GM23338 (cell line): ENCODE data around the gene LNPEP. TPM values are rescaled to one million over a fixed set of nuclear protein-coding genes. Genes with fewer than 3 reads are reported as not detected.

ENCODE experiments used
- ATAC-seq: fragments of 200-7000 bp; cut with Tn5 transposase; 3 replicates; pipeline ENCODE4 v1.9.1; 2020
- DNase-seq: peaks from one replicate; pipeline ENCODE4 v3.0.0-alpha.2; 2015; ENCODE audit warnings: low spot score
- H2AFZ ChIP-seq: fragments of 200-600 bp; sonication (generic); 2 replicates; pipeline ENCODE4 v1.8.0; 2016; ENCODE audit warnings: antibody characterized with exemption, mild to moderate bottlenecking, moderate library complexity
- H3F3A ChIP-seq: fragments of 200-600 bp; sonication (generic); replicated peaks from 2 replicates; pipeline ENCODE4 v1.8.0; 2017; ENCODE audit warnings: antibody characterized with exemption, mixed run types, low read depth
- H3K27ac ChIP-seq: fragments of 200-600 bp; sonication (generic); 2 replicates; pipeline ENCODE4 v1.6.1; 2016; ENCODE audit warnings: low read depth
- H3K27me3 ChIP-seq: fragments of 200-600 bp; sonication (generic); 2 replicates; pipeline ENCODE4 v1.8.0; 2016; ENCODE audit warnings: mild to moderate bottlenecking, mixed run types, moderate library complexity; ENCODE audit not compliant: insufficient read depth
- H3K36me3 ChIP-seq: fragments of 200-600 bp; sonication (generic); 2 replicates; pipeline ENCODE4 v1.8.0; 2016; ENCODE audit warnings: mild to moderate bottlenecking; ENCODE audit not compliant: insufficient read depth
- H3K4me1 ChIP-seq: fragments of 200-600 bp; sonication (generic); 2 replicates; pipeline ENCODE4 v1.8.0; 2016; ENCODE audit warnings: mild to moderate bottlenecking, moderate library complexity; ENCODE audit not compliant: insufficient read depth
- H3K4me2 ChIP-seq: fragments of 200-600 bp; sonication (generic); 2 replicates; pipeline ENCODE4 v1.7.1; 2017; ENCODE audit warnings: mixed run types
- H3K4me3 ChIP-seq: fragments of 200-600 bp; sonication (generic); 2 replicates; pipeline ENCODE4 v1.6.1; 2016; ENCODE audit warnings: mixed run types
- H3K79me2 ChIP-seq: fragments of 200-600 bp; sonication (generic); replicated peaks from 2 replicates; pipeline ENCODE4 v1.8.0; 2017; ENCODE audit warnings: mild to moderate bottlenecking; ENCODE audit not compliant: insufficient read depth
- H3K9me2 ChIP-seq: fragments of 200-600 bp; sonication (generic); 2 replicates; pipeline ENCODE4 v1.8.0; 2017; ENCODE audit not compliant: insufficient read depth
- H4K20me1 ChIP-seq: fragments of 200-600 bp; sonication (generic); replicated peaks from 2 replicates; pipeline ENCODE4 v1.8.0; 2017; ENCODE audit warnings: mild to moderate bottlenecking; ENCODE audit not compliant: insufficient read depth
- H3K27ac Mint-ChIP-seq: 2 replicates; pipeline ENCODE4 v1.8.0; 2020; ENCODE audit warnings: inconsistent platforms, mild to moderate bottlenecking, moderate library complexity, mixed read lengths
- H3K27me3 Mint-ChIP-seq: 3 replicates; pipeline ENCODE4 v1.8.0; 2022; ENCODE audit warnings: low read depth, mild to moderate bottlenecking, moderate library complexity, mixed read lengths, inconsistent platforms; ENCODE audit not compliant: insufficient read depth, poor library complexity
- H3K36me3 Mint-ChIP-seq: 3 replicates; pipeline ENCODE4 v1.8.0; 2021; ENCODE audit warnings: low read depth, mild to moderate bottlenecking, inconsistent platforms, moderate library complexity, mixed read lengths
- H3K4me1 Mint-ChIP-seq: 3 replicates; pipeline ENCODE4 v1.8.0; 2020; ENCODE audit warnings: mild to moderate bottlenecking, inconsistent platforms, mixed read lengths
- H3K4me3 Mint-ChIP-seq: 3 replicates; pipeline ENCODE4 v1.8.0; 2021; ENCODE audit warnings: moderate library complexity, mild to moderate bottlenecking, inconsistent platforms, mixed read lengths
- H3K9me3 Mint-ChIP-seq: 3 replicates; pipeline ENCODE4 v1.8.0; 2020; ENCODE audit warnings: moderate library complexity, mild to moderate bottlenecking, inconsistent platforms, mixed read lengths
- CREB1 ChIP-seq: fragments of 250-450 bp; sonication (Bioruptor Pico); IDR thresholded peaks from 2 replicates; pipeline ENCODE4 v1.5.0; 2020; ENCODE audit warnings: low read depth, mild to moderate bottlenecking, moderate library complexity
- CTCF ChIP-seq, 2 experiments: fragments of 200-600 bp in 1 of 2; sonication (generic) in 1 of 2; conservative IDR thresholded peaks; 2 replicates each; pipeline versions ENCODE4 v1.5.1 to v1.6.1; 2016 to 2017; ENCODE audit warnings: antibody characterized with exemption in 2 of 2, low read depth in 2 of 2, mild to moderate bottlenecking in 2 of 2, moderate library complexity in 1 of 2
- EZH2phosphoT487 ChIP-seq: fragments of 200-600 bp; sonication (generic); IDR thresholded peaks from one replicate; pipeline ENCODE4 v1.8.1; 2018; ENCODE audit warnings: antibody characterized with exemption; ENCODE audit not compliant: unreplicated experiment
- JUNB ChIP-seq: IDR thresholded peaks from one replicate; pipeline ENCODE4 v1.6.1; 2016; ENCODE audit warnings: antibody characterized with exemption; ENCODE audit not compliant: unreplicated experiment
- NANOG ChIP-seq: IDR thresholded peaks from 2 replicates; pipeline ENCODE4 v1.6.1; 2016; ENCODE audit warnings: antibody characterized with exemption, borderline replicate concordance
- POLR2AphosphoS5 ChIP-seq: IDR thresholded peaks from 2 replicates; pipeline ENCODE4 v1.6.1; 2016; ENCODE audit warnings: antibody characterized with exemption, low read depth
- REST ChIP-seq: IDR thresholded peaks from one replicate; pipeline ENCODE4 v1.6.1; 2018; ENCODE audit warnings: antibody characterized with exemption; ENCODE audit not compliant: unreplicated experiment
- ZNF331 ChIP-seq: fragments of 250-450 bp; sonication (Bioruptor Pico); IDR thresholded peaks from 2 replicates; pipeline ENCODE4 v1.5.0; 2020; ENCODE audit warnings: low read depth, mild to moderate bottlenecking, moderate library complexity
- polyA plus RNA-seq: library from polyadenylated mRNA; unstranded; fragments of >200 nt; fragmentation: Nextera tagmentation; extraction: Ambion mirVana; gene quantifications from 2 replicates; pipeline ENCODE4 v1.2.1, GENCODE V29; 2016
- total RNA-seq: library from RNA; depleted of rRNA; stranded (reverse); fragments of >200 nt; shearing (Covaris generic); gene quantifications from 2 replicates; pipeline ENCODE4 v1.2.3, GENCODE V29; 2014
- TF ChIP-seq, protein P1 (sequence below): IDR thresholded peaks from 2 replicates; pipeline ENCODE4 v1.6.1; 2016; ENCODE audit warnings: antibody characterized with exemption
- TF ChIP-seq, protein P2 (sequence below): fragments of 250-450 bp; sonication (Bioruptor Pico); IDR thresholded peaks from 2 replicates; pipeline ENCODE4 v1.5.0; 2020; ENCODE audit warnings: mild to moderate bottlenecking, moderate library complexity

Gene LNPEP
- total and polyA plus RNA-seq, 2 experiments from 2014 or later = 1.2 to 8.3 TPM

GRCh38 chr5:97074859-97075489, 139.1 kb downstream of the LNPEP start (continued):
- no peak for TF ChIP-seq JUNB
- TF ChIP-seq ZNF331 (CRISPR knock-in tag) = no peak
- TF ChIP-seq, protein P1, sequence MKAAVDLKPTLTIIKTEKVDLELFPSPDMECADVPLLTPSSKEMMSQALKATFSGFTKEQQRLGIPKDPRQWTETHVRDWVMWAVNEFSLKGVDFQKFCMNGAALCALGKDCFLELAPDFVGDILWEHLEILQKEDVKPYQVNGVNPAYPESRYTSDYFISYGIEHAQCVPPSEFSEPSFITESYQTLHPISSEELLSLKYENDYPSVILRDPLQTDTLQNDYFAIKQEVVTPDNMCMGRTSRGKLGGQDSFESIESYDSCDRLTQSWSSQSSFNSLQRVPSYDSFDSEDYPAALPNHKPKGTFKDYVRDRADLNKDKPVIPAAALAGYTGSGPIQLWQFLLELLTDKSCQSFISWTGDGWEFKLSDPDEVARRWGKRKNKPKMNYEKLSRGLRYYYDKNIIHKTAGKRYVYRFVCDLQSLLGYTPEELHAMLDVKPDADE = no peak
- no peak for TF ChIP-seq CTCF (conservative IDR thresholded peaks at IDR 0.05; ENCODE audit: low read depth in 2 of 2)
- no peak for TF ChIP-seq REST
- TF ChIP-seq CREB1 (CRISPR knock-in tag) = no peak
- no peak for TF ChIP-seq EZH2phosphoT487
- TF ChIP-seq NANOG = no peak
- no peak for TF ChIP-seq POLR2AphosphoS5

DNA sequence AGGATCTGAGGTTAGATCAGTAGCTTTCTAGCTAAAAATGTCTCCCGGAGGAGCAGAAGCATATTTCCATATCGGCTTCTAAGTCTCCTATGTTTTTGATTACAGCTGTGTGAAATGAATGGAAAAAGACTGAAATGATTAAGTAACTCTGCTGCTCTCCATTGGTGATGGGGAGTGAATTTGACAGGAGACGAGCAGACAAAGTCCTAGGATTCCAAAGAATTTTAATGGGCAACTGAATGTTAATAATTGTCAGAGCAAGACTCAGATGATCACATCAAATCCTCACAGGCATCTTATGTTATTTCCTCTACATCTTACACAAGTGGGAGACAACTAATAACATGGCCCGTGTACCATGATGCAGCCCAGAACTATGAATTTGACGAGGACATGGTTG, 139.8 kb downstream of the LNPEP start:
- Mint-ChIP-seq H3K9me3 (no peaks in the 10 kb centered on the region), H3K4me3 (no peak overlapping the region), H3K36me3 (no peaks in the 10 kb centered on the region; the same call in 2 of the 3 replicates), H3K4me1 (no peaks in the 10 kb centered on the region; the same call in 2 of the 3 replicates), H3K27me3 (peaks cover 5% of the 10 kb centered on the region), H3K27ac (no peak overlapping the region)
- Histone ChIP-seq H3K4me1 (no peaks in the 10 kb centered on the region), H4K20me1 (no peaks in the 10 kb centered on the region), H3K79me2 (no peaks in the 10 kb centered on the region), H3K4me2 (no peak overlapping the region), H3K36me3 (no peaks in the 10 kb centered on the region), H3K4me3 (no peak overlapping the region), H3K27me3 (no peaks in the 10 kb centered on the region), H3K27ac (no peak overlapping the region), H3K9me2 (no peaks in the 10 kb centered on the region), H3F3A (no peaks in the 10 kb centered on the region), H2AFZ (no peak overlapping the region)
- ATAC-seq = no peak
- no peak for DNase-seq
- TF ChIP-seq ZNF331 (CRISPR knock-in tag) = no peak
- TF ChIP-seq JUNB = no peak
- TF ChIP-seq, protein P2, sequence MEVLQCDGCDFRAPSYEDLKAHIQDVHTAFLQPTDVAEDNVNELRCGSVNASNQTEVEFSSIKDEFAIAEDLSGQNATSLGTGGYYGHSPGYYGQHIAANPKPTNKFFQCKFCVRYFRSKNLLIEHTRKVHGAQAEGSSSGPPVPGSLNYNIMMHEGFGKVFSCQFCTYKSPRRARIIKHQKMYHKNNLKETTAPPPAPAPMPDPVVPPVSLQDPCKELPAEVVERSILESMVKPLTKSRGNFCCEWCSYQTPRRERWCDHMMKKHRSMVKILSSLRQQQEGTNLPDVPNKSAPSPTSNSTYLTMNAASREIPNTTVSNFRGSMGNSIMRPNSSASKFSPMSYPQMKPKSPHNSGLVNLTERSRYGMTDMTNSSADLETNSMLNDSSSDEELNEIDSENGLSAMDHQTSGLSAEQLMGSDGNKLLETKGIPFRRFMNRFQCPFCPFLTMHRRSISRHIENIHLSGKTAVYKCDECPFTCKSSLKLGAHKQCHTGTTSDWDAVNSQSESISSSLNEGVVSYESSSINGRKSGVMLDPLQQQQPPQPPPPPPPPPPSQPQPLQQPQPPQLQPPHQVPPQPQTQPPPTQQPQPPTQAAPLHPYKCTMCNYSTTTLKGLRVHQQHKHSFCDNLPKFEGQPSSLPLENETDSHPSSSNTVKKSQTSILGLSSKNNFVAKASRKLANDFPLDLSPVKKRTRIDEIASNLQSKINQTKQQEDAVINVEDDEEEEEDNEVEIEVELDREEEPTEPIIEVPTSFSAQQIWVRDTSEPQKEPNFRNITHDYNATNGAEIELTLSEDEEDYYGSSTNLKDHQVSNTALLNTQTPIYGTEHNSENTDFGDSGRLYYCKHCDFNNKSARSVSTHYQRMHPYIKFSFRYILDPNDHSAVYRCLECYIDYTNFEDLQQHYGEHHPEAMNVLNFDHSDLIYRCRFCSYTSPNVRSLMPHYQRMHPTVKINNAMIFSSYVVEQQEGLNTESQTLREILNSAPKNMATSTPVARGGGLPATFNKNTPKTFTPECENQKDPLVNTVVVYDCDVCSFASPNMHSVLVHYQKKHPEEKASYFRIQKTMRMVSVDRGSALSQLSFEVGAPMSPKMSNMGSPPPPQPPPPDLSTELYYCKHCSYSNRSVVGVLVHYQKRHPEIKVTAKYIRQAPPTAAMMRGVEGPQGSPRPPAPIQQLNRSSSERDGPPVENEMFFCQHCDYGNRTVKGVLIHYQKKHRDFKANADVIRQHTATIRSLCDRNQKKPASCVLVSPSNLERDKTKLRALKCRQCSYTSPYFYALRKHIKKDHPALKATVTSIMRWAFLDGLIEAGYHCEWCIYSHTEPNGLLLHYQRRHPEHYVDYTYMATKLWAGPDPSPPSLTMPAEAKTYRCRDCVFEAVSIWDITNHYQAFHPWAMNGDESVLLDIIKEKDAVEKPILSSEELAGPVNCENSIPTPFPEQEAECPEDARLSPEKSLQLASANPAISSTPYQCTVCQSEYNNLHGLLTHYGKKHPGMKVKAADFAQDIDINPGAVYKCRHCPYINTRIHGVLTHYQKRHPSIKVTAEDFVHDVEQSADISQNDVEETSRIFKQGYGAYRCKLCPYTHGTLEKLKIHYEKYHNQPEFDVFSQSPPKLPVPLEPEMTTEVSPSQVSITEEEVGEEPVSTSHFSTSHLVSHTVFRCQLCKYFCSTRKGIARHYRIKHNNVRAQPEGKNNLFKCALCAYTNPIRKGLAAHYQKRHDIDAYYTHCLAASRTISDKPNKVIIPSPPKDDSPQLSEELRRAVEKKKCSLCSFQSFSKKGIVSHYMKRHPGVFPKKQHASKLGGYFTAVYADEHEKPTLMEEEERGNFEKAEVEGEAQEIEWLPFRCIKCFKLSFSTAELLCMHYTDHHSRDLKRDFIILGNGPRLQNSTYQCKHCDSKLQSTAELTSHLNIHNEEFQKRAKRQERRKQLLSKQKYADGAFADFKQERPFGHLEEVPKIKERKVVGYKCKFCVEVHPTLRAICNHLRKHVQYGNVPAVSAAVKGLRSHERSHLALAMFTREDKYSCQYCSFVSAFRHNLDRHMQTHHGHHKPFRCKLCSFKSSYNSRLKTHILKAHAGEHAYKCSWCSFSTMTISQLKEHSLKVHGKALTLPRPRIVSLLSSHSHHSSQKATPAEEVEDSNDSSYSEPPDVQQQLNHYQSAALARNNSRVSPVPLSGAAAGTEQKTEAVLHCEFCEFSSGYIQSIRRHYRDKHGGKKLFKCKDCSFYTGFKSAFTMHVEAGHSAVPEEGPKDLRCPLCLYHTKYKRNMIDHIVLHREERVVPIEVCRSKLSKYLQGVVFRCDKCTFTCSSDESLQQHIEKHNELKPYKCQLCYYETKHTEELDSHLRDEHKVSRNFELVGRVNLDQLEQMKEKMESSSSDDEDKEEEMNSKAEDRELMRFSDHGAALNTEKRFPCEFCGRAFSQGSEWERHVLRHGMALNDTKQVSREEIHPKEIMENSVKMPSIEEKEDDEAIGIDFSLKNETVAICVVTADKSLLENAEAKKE (CRISPR knock-in tag) = no peak
- TF ChIP-seq CTCF (conservative IDR thresholded peaks at IDR 0.05; ENCODE audit: low read depth in 2 of 2) = no peak
